ENCODE results near the gene TNS3.

The TNS3 gene

DNA sequence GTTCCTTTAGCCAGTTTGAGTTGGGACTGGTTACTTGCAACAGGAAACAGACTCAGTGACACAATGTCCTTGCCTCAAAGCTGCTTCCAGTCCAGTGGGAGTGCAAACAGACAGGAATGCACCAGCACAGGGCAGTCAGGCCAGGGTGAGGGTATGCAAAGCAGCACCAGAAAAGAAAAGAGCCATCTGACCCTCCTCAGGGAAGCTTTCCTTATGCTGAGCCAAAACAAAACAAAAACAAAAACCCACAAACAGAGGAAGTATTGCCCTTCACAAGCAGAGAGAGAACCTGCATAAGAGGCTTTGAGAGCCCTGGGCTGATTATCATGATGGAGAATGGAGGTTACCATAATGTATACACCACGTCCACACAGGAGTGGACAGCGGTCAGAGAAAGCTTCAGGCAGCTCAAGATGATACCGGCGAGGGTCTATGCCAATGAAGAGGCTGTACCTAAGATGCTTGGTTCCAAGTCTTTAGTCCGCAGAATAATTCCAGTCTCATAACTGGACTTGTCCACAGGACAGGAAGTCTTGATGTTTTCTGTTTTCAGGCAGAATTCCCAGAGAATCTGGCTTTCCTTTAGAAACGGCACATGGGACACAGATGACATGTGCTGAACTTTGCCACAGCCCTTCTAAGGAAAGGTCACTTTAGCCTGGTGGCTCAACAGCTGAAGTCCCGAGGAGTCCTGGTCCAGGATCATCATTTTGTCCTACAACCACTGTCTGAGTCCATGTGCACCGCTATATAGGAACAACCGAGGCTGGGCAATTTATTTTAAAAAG lies 263.3 kb downstream of the TNS3 start:
- TF ChIP-seq, protein P1, sequence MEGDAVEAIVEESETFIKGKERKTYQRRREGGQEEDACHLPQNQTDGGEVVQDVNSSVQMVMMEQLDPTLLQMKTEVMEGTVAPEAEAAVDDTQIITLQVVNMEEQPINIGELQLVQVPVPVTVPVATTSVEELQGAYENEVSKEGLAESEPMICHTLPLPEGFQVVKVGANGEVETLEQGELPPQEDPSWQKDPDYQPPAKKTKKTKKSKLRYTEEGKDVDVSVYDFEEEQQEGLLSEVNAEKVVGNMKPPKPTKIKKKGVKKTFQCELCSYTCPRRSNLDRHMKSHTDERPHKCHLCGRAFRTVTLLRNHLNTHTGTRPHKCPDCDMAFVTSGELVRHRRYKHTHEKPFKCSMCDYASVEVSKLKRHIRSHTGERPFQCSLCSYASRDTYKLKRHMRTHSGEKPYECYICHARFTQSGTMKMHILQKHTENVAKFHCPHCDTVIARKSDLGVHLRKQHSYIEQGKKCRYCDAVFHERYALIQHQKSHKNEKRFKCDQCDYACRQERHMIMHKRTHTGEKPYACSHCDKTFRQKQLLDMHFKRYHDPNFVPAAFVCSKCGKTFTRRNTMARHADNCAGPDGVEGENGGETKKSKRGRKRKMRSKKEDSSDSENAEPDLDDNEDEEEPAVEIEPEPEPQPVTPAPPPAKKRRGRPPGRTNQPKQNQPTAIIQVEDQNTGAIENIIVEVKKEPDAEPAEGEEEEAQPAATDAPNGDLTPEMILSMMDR (IDR thresholded peaks at IDR 0.05; ENCODE audit: extremely low read depth, insufficient read depth, missing control alignments), result no peak
- in situ Hi-C loops (cut with MboI; ENCODE audit: low pct_unique_long_range_greater_than_20kb, low sequenced_read_pairs, unreplicated experiment), result no loop called here
- DNase-seq (ENCODE audit: low spot score), result no peak

DNA sequence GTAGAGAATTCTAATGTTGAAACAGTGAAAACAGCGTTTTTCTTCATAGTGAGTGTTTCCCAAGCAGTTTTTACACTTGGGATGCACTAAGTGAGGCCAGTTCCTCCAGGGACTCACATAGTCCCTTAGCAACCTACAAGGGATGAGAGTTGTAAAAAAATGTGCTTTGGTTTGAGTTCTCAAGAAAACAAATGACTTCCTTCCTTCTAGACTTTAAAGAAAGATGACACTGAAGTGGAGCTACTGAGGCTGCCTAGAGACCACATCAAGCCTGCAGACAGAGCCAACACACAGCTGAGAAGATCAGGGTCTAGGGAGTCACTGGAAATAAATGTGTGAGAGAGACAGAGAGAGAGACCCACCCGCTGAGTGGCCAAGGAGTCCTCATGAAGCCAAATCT lies 264.4 kb downstream of the TNS3 start:
- TF ChIP-seq, protein P1 (IDR thresholded peaks at IDR 0.05; ENCODE audit: extremely low read depth, insufficient read depth, missing control alignments), result no peak
- in situ Hi-C loops (cut with MboI; ENCODE audit: low pct_unique_long_range_greater_than_20kb, low sequenced_read_pairs, unreplicated experiment), result no loop called here
- no peak for DNase-seq (ENCODE audit: low spot score)

DNA sequence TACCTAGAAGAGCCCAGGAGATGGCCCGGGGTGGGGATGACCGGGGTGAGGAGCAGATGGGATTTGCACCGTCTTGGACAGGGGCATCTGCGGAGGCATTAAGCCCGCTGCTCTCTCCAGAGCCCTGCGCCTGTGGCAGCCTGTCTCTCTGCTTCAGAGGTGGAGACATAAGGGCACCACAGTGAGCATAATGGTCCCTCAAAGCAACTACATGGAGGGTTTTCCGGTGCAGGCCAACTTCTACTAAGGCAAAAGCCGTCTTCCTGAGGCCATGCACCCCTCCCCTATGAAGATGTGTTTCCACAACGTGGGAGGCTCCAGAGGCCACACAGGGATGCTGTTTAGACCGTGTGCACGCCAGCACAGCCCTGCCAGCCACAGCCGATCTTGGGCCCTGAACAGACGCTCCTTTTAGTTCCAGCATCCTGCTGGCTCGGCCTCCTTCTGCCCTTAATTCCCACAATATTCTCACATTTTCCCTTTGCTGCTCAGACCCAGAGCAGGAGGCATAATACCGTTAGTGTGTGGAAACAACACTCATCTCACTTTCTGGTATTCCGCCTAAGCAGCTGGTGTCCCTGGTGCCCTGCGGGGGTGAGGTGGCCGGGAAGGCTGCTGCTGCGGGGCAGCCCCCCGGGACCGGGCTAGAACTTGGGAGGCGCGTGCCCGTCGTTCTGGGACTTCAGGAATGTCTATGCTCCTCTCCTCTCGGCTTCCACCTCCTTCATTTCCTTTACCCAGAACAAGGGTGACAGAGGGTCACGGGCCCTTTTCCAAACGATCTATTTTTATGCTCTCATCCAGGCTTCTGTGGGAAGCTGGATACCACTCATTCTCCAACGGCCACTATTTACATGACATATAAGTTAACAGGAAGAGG lies 266.9 kb downstream of the TNS3 start:
- in situ Hi-C loops (cut with MboI; ENCODE audit: low pct_unique_long_range_greater_than_20kb, low sequenced_read_pairs, unreplicated experiment), result no loop called here
- no peak for DNase-seq (ENCODE audit: low spot score)
- TF ChIP-seq, protein P1 (IDR thresholded peaks at IDR 0.05; ENCODE audit: extremely low read depth, insufficient read depth, missing control alignments), result no peak

DNA sequence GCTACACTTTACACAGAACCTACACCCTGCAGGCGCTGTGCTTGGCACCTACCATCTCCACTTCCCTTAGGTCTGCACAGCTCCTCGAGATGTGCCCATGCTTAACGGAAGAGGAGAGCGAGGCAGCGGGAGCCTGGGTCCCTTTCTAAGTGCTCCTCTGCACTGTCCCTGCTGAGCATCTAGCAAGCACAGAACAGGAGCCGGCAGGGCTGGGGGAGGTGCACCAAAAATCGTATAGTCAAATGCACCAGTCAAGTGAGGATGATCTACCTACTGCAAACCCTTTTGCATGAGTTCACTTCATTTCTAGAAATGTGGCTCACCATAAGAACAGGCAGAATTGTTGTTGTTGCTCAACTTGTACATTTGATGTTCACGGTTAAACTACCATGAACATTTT lies 267.7 kb downstream of the TNS3 start:
- no peak for DNase-seq (ENCODE audit: low spot score)
- TF ChIP-seq, protein P1 (IDR thresholded peaks at IDR 0.05; ENCODE audit: extremely low read depth, insufficient read depth, missing control alignments), result no peak
- in situ Hi-C loops (cut with MboI; ENCODE audit: low pct_unique_long_range_greater_than_20kb, low sequenced_read_pairs, unreplicated experiment), result no loop called here

DNA sequence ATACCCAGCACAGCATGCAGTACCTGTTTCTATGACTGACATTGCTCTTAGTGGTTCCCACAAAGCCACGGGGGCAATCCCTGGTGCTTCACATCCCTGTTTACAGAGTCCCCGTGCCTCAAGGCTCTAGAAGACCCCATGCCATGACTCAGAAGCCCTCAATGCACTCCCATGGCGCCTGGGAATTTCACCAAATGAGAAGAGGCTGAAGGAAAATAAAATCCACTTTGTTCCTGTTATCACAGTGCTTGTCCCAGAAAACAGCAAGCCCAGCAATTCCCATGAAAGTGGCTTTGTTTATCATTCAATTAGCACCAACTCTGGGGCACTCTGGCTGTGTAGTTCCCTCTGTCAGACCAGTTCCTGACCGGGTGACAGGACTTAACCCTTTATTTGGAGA lies 268.3 kb downstream of the TNS3 start:
- no peak for DNase-seq (ENCODE audit: low spot score)
- TF ChIP-seq, protein P1 (IDR thresholded peaks at IDR 0.05; ENCODE audit: extremely low read depth, insufficient read depth, missing control alignments), result no peak
- in situ Hi-C loops (cut with MboI; ENCODE audit: low pct_unique_long_range_greater_than_20kb, low sequenced_read_pairs, unreplicated experiment), result no loop called here

DNA sequence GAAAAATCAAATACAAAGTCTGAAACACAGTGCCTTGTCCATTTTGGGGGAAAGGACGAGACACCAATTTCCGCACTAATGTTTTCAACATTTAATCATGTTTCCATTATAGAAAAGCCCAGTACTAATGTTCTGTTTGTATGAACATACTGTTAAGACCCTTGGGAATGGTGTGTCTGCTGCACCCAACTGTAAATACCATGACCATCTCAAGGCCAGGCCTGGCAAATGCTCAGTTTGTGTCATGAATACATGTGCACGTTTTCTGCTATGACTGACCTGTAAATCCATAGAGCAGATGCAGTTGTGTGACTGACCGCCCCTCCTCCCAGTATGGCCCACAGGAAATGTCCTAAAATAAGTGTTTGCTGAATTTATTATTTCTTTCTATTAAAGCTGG lies 270.0 kb downstream of the TNS3 start:
- TF ChIP-seq, protein P1 (IDR thresholded peaks at IDR 0.05; ENCODE audit: extremely low read depth, insufficient read depth, missing control alignments), result no peak
- in situ Hi-C loops (cut with MboI; ENCODE audit: low pct_unique_long_range_greater_than_20kb, low sequenced_read_pairs, unreplicated experiment), result no loop called here
- DNase-seq (ENCODE audit: low spot score), result no peak
